ENCODE measurements around the gene FAM78A.
"Not testable (repeated sequence)": the region's sequence is repeated elsewhere in the genome, so short reads cannot be mapped to it uniquely, and the experiment has no call there.

Gene FAM78A

GRCh38 chr9:131214876-131215275, 61.4 kb downstream of the FAM78A start:
- no peak for ATAC-seq (replicated peaks)
- DNase-seq = no peak
- H3K27ac Mint-ChIP-seq = no peak overlapping the region
- H3K9me3 Mint-ChIP-seq = peaks cover 11 to 18% of the 10 kb centered on the region in 2 donors
- H3K36me3 Mint-ChIP-seq = peaks cover 46 to 73% of the 10 kb centered on the region in 2 donors
- H3K4me3 Mint-ChIP-seq = no peak overlapping the region
- H3K27me3 Mint-ChIP-seq = no peaks in the 10 kb centered on the region
- peaks cover 0 to 7% of the 10 kb centered on the region in 2 donors for H3K4me1 Mint-ChIP-seq

- Mint-ChIP-seq H3K36me3 (peaks cover 49 to 77% of the 10 kb centered on the region in 2 donors), H3K9me3 (peaks cover 11 to 18% of the 10 kb centered on the region in 2 donors), H3K27me3 (no peaks in the 10 kb centered on the region), H3K27ac (no peak overlapping the region), H3K4me1 (peaks cover 0 to 7% of the 10 kb centered on the region in 2 donors), H3K4me3 (no peak overlapping the region)
- DNase-seq (no peak), ATAC-seq (replicated peaks) (no peak)
Observed at GRCh38 chr9:131214286-131214856, 61.9 kb downstream of the FAM78A start.

GRCh38 chr9:131211920-131212319, 64.4 kb downstream of the FAM78A start:
- Mint-ChIP-seq H3K36me3 (peaks cover 50 to 72% of the 10 kb centered on the region in 2 donors), H3K9me3 (peaks cover 11 to 18% of the 10 kb centered on the region in 2 donors), H3K4me1 (peaks cover 0 to 15% of the 10 kb centered on the region in 2 donors)
- H3K27me3 Mint-ChIP-seq; H3K27ac Mint-ChIP-seq; DNase-seq; H3K4me3 Mint-ChIP-seq; ATAC-seq (replicated peaks): not testable (repeated sequence)

All from stimulated activated naive B cell treated with anti-CD40 and anti-IgM and Interleukin-4, amounts not matched to agents 10 μg/mL and 1 μg/mL and 100 μg/mL, for 72 hours (primary cell).